DND-41 (cell line): ENCODE data around the gene LIMS1.

ENCODE experiments used
- ATAC-seq: fragments of 200-7000 bp; cut with Tn5 transposase; 3 replicates; pipeline ENCODE4 v1.9.1; 2021; ENCODE audit warnings: low read depth; ENCODE audit not compliant: insufficient read depth
- DNase-seq: peaks from one replicate; pipeline ENCODE4 v3.0.0-alpha.2; 2020
- H2AFZ ChIP-seq: 2 replicates; pipeline ENCODE4 v1.6.0; 2012; ENCODE audit warnings: low read depth, low read length
- H3K27ac ChIP-seq: 2 replicates; pipeline ENCODE4 v1.5.1; 2012; ENCODE audit warnings: low read length, inconsistent platforms
- H3K27me3 ChIP-seq: fragments of 200-600 bp; sonication (generic); 2 replicates; pipeline ENCODE4 v1.6.0; 2012; ENCODE audit warnings: low read length, mild to moderate bottlenecking, inconsistent platforms; ENCODE audit not compliant: insufficient read depth, poor library complexity
- H3K36me3 ChIP-seq: 2 replicates; pipeline ENCODE4 v1.5.1; 2012; ENCODE audit warnings: low read length, inconsistent platforms; ENCODE audit not compliant: insufficient read depth
- H3K4me1 ChIP-seq: 2 replicates; pipeline ENCODE4 v1.5.1; 2012; ENCODE audit warnings: mild to moderate bottlenecking, low read length; ENCODE audit not compliant: insufficient read depth
- H3K4me2 ChIP-seq: 2 replicates; pipeline ENCODE4 v1.6.0; 2012; ENCODE audit warnings: mild to moderate bottlenecking, moderate library complexity, low read length, inconsistent platforms; ENCODE audit not compliant: insufficient read depth
- H3K4me3 ChIP-seq, 2 experiments: fragments of 200-600 bp in 1 of 2; shearing (Covaris generic) in 1 of 2; 2 replicates each; pipeline ENCODE4 v1.5.1; 2012 to 2016; ENCODE audit warnings: inconsistent platforms in 2 of 2, low read length in 2 of 2, mild to moderate bottlenecking in 2 of 2, low read depth in 1 of 2, moderate library complexity in 1 of 2
- H3K79me2 ChIP-seq: 2 replicates; pipeline ENCODE4 v1.6.0; 2012; ENCODE audit warnings: low read length, inconsistent platforms; ENCODE audit not compliant: insufficient read depth
- H3K9ac ChIP-seq: 2 replicates; pipeline ENCODE4 v1.6.0; 2012; ENCODE audit warnings: low read depth, mild to moderate bottlenecking, inconsistent platforms, low read length, moderate library complexity
- H3K9me3 ChIP-seq: 2 replicates; pipeline ENCODE4 v1.5.1; 2012; ENCODE audit warnings: low read length, moderate library complexity, mild to moderate bottlenecking, inconsistent platforms; ENCODE audit not compliant: insufficient read depth, severe bottlenecking
- H4K20me1 ChIP-seq: 2 replicates; pipeline ENCODE4 v1.6.0; 2012; ENCODE audit warnings: low read length; ENCODE audit not compliant: insufficient read depth
- CTCF ChIP-seq: IDR thresholded peaks from 2 replicates; pipeline ENCODE4 v1.5.1; 2012; ENCODE audit warnings: borderline replicate concordance, low read length, moderate library complexity, mild to moderate bottlenecking; ENCODE audit not compliant: poor library complexity, severe bottlenecking; ENCODE audit errors: extremely low read depth
- EZH2 ChIP-seq: IDR thresholded peaks from 3 replicates; pipeline ENCODE4 v1.6.1; 2012; ENCODE audit warnings: borderline replicate concordance, low read depth, mild to moderate bottlenecking, moderate library complexity, low read length, inconsistent platforms; ENCODE audit not compliant: severe bottlenecking

LIMS1 gene

GRCh38 chr2:108602422-108602821, 68.2 kb downstream of the LIMS1 start:
- no peaks in the 10 kb centered on the region for H3K36me3 ChIP-seq
- no peak for TF ChIP-seq CTCF
- TF ChIP-seq EZH2, result no peak
- H3K4me2 ChIP-seq, result no peak overlapping the region
- H3K79me2 ChIP-seq, result peaks cover 8% of the 10 kb centered on the region; the same call in 1 of the 2 replicates
- no peaks in the 10 kb centered on the region for H3K27me3 ChIP-seq
- H2AFZ ChIP-seq, result no peak overlapping the region
- H3K4me3 ChIP-seq, result no peak overlapping the region
- no peak overlapping the region for H3K27ac ChIP-seq
- H4K20me1 ChIP-seq, result peaks cover 6% of the 10 kb centered on the region; the same call in 1 of the 2 replicates
- DNase-seq (no peak), ATAC-seq (no peak)
- no peak overlapping the region for H3K9ac ChIP-seq
- no peaks in the 10 kb centered on the region for H3K4me1 ChIP-seq
- no peaks in the 10 kb centered on the region for H3K9me3 ChIP-seq

GRCh38 chr2:108604196-108604595, 69.9 kb downstream of the LIMS1 start:
- Histone ChIP-seq H3K4me2 (no peak overlapping the region), H2AFZ (no peak overlapping the region), H3K79me2 (peaks cover 7% of the 10 kb centered on the region; the same call in 1 of the 2 replicates), H3K4me1 (no peaks in the 10 kb centered on the region), H3K9ac (no peak overlapping the region), H3K27ac (no peak overlapping the region), H4K20me1 (peaks cover 8% of the 10 kb centered on the region; the same call in 1 of the 2 replicates), H3K9me3 (no peaks in the 10 kb centered on the region), H3K4me3 (no peak overlapping the region), H3K36me3 (no peaks in the 10 kb centered on the region), H3K27me3 (no peaks in the 10 kb centered on the region)
- ATAC-seq, result no peak
- no peak for DNase-seq
- TF ChIP-seq CTCF (no peak), EZH2 (no peak)

- no peak overlapping the region for H3K4me3 ChIP-seq
- H3K27ac ChIP-seq, result no peak overlapping the region
- H2AFZ ChIP-seq, result no peak overlapping the region
- no peaks in the 10 kb centered on the region for H3K9me3 ChIP-seq
- no peak for TF ChIP-seq CTCF
- H3K27me3 ChIP-seq, result no peaks in the 10 kb centered on the region
- H3K4me1 ChIP-seq, result no peaks in the 10 kb centered on the region
- peaks cover 8% of the 10 kb centered on the region; the same call in 1 of the 2 replicates for H4K20me1 ChIP-seq
- no peak overlapping the region for H3K9ac ChIP-seq
- no peaks in the 10 kb centered on the region for H3K36me3 ChIP-seq
- DNase-seq (no peak), ATAC-seq (no peak)
- H3K79me2 ChIP-seq, result peaks cover 5% of the 10 kb centered on the region; the same call in 1 of the 2 replicates
- H3K4me2 ChIP-seq, result no peak overlapping the region
Observed at GRCh38 chr2:108605947-108606346, 71.7 kb downstream of the LIMS1 start.
